SU-DHL-6 (cell line): ENCODE results near the gene MAML2.

Source experiments
- EZH2phosphoT487 ChIP-seq: fragments of 200-600 bp; sonication (generic), shearing (Covaris generic); conservative IDR thresholded peaks from 2 replicates; pipeline ENCODE4 v1.6.1; 2018; ENCODE audit warnings: mild to moderate bottlenecking, antibody characterized with exemption, low read length, moderate library complexity, mixed read lengths
- TF ChIP-seq, protein P1 (sequence below): fragments of 200-600 bp; sonication (generic); IDR thresholded peaks from one replicate; pipeline ENCODE4 v1.5.1; 2017; ENCODE audit warnings: antibody characterized with exemption, mild to moderate bottlenecking, low read length, moderate library complexity; ENCODE audit not compliant: insufficient read depth, poor library complexity, severe bottlenecking

DNA sequence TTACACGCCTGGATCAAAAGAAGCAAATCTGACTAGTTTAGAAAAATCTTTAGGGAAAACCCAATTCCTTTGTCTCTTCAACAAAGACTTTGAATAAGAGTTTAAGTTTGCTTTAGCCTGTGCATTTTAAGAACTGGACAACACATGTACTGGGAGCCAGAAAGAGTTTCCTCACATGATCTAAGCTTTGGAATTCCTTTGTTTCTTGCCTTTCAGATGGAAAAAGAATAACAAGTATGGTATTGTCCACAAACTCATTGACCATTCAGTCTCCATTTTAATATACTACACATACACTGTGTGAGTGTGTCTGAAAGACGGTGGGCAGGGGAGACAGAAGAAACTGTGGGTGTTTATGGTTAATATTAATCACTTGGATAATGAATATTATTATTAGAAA is 205.6 kb downstream of the MAML2 start:
- TF ChIP-seq, protein P1, sequence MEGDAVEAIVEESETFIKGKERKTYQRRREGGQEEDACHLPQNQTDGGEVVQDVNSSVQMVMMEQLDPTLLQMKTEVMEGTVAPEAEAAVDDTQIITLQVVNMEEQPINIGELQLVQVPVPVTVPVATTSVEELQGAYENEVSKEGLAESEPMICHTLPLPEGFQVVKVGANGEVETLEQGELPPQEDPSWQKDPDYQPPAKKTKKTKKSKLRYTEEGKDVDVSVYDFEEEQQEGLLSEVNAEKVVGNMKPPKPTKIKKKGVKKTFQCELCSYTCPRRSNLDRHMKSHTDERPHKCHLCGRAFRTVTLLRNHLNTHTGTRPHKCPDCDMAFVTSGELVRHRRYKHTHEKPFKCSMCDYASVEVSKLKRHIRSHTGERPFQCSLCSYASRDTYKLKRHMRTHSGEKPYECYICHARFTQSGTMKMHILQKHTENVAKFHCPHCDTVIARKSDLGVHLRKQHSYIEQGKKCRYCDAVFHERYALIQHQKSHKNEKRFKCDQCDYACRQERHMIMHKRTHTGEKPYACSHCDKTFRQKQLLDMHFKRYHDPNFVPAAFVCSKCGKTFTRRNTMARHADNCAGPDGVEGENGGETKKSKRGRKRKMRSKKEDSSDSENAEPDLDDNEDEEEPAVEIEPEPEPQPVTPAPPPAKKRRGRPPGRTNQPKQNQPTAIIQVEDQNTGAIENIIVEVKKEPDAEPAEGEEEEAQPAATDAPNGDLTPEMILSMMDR, result no peak
- TF ChIP-seq EZH2phosphoT487, result no peak
